ENCODE results near the gene DENND6A. TPM values are rescaled to one million over a fixed set of nuclear protein-coding genes. Genes with fewer than 3 reads are reported as not detected.

The DENND6A gene, protein sequence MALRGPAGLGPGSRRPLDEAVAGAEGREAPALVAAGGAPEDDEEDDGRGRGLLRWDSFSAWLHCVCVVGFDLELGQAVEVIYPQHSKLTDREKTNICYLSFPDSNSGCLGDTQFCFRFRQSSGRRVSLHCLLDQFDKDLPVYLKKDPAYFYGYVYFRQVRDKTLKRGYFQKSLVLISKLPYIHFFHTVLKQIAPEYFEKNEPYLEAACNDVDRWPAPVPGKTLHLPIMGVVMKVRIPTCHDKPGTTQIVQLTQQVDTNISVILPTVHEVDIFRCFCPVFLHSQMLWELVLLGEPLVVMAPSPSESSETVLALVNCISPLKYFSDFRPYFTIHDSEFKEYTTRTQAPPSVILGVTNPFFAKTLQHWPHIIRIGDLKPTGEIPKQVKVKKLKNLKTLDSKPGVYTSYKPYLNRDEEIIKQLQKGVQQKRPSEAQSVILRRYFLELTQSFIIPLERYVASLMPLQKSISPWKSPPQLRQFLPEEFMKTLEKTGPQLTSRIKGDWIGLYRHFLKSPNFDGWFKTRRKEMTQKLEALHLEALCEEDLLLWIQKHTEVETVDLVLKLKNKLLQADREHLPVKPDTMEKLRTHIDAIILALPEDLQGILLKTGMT
- 10 to 100 TPM; 18.7 to 20.6 TPM for total RNA-seq
- polyA plus RNA-seq (ENCODE audit: insufficient read depth, low read depth, low replicate concordance), result 16.0 TPM
- long read RNA-seq, donor 1, full-length matches to known transcripts, result 1 of 1 reads
- long read RNA-seq, donor 1, partial matches to known transcripts, result 0 of 1 reads
- long read RNA-seq, donor 1, other reads (novel, unspliced or antisense), result 0 of 1 reads
- long read RNA-seq, donor 2, result 0 reads

DNA sequence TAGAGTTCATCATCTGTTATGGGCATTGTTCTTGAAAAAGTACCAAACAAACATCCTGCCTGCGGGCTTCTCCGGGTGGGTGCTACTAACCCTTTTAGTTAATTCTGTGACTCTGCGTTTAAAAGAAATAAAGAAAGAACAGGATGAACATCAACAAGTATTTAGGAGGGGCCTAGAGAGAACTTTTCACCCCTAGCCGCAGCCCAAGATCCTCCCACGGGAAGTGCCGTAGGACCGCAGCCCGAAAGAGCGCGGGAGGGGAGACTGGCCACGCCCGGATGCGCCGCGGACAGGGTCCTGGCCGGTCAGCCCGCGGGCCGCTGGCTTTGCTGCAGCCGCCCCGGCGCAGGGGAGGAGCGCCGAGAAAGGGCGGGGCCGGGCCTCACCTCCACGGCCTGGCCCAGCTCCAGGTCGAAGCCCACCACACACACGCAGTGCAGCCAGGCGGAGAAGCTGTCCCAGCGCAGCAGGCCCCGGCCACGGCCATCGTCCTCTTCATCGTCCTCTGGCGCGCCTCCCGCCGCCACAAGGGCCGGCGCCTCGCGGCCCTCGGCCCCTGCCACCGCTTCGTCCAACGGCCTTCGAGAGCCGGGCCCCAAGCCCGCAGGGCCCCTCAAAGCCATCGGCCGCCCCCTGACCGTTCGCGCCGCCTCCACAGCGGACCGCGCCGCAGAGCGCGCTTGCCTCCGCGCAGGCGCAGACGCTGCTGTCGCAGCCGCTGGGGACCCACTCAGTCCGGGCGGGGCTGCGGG is at the start of gene DENND6A:
Gene DENND6A (minus strand): TSS at position 682 of the 752 bp plus-strand sequence. CDS start 59 bp downstream, at position 623.
- no peaks in the 10 kb centered on the region for H3K9me3 ChIP-seq
- WGBS, 2 donors, result 0% methylated on average over 18 to 28 of the region's 71 CpGs
- no peaks in the 10 kb centered on the region for H3K36me3 ChIP-seq (ENCODE audit: low read depth, missing control alignments)
- peak within 1 kb of the TSS; percentile 89 to 91 for H3K4me3 ChIP-seq
- TF ChIP-seq POLR2A (IDR thresholded peaks at IDR 0.05), result peak; percentile 70
- TF ChIP-seq, protein P1, sequence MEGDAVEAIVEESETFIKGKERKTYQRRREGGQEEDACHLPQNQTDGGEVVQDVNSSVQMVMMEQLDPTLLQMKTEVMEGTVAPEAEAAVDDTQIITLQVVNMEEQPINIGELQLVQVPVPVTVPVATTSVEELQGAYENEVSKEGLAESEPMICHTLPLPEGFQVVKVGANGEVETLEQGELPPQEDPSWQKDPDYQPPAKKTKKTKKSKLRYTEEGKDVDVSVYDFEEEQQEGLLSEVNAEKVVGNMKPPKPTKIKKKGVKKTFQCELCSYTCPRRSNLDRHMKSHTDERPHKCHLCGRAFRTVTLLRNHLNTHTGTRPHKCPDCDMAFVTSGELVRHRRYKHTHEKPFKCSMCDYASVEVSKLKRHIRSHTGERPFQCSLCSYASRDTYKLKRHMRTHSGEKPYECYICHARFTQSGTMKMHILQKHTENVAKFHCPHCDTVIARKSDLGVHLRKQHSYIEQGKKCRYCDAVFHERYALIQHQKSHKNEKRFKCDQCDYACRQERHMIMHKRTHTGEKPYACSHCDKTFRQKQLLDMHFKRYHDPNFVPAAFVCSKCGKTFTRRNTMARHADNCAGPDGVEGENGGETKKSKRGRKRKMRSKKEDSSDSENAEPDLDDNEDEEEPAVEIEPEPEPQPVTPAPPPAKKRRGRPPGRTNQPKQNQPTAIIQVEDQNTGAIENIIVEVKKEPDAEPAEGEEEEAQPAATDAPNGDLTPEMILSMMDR (IDR thresholded peaks at IDR 0.05), result no peak
- peak within 1 kb of the TSS; percentile 95 to 98 for H3K27ac ChIP-seq
- peaks cover 11% of the 10 kb centered on the region for H3K4me1 ChIP-seq
- intact Hi-C loops (cut with DNase I; ENCODE audit: low total_unique reads), result loop anchor here (10.0 kb wide), 1 partner anchor 62 kb away; the partner anchor contains the start of gene SLMAP
- DNase-seq, result peak; percentile 95
- H3K27me3 ChIP-seq, result no peaks in the 10 kb centered on the region

DNA sequence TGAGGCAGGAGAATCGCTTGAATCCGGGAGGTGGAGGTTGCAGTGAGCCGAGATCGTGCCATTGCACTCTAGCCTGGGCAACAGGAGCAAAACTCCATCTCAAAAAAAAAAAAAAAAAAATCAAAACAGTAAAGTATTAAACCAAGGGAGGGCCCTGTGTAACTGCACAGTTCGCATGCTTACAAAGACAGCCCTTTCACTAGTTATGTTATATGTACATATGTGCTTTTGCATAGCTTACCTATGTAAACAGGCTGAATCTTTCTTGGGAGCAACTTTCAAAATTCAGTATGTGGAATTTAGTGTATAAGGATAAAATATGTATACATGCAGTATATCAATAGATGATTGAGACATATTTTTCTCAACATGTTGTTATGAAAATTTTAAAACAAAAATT is 47.1 kb upstream of the DENND6A start:
- H3K9me3 ChIP-seq, result no peaks in the 10 kb centered on the region
- H3K4me1 ChIP-seq, result no peaks in the 10 kb centered on the region
- DNase-seq, result no peak
- no peak overlapping the region for H3K4me3 ChIP-seq
- no peak overlapping the region for H3K27ac ChIP-seq
- H3K36me3 ChIP-seq (ENCODE audit: low read depth, missing control alignments), result no peaks in the 10 kb centered on the region
- TF ChIP-seq, protein P1 (IDR thresholded peaks at IDR 0.05), result no peak
- 94 to 97% methylated on average over 5 of the region's 5 CpGs for WGBS, 2 donors
- intact Hi-C loops (cut with DNase I; ENCODE audit: low total_unique reads), result no loop called here
- no peaks in the 10 kb centered on the region for H3K27me3 ChIP-seq

DNA sequence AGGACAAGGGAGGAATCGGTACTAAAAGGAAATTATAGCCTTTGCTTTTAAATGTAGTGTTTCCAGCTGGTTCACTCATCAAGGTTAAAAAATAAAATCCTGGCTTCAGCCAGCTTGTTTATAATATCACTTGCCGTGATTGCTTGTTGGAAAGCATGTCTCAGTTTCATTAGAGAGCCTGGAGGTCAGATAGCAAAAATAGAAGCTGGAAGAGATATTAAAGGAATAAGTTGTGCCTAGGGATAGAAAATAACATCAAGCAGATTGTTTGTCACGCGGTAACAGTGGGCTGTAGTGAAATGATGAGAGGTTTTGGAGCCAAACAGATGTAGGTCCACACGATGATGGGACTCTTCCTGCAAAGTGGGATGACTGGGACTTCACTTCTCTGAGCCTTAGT is 45.5 kb upstream of the DENND6A start:
- no peaks in the 10 kb centered on the region for H3K9me3 ChIP-seq
- no peaks in the 10 kb centered on the region for H3K4me1 ChIP-seq
- intact Hi-C loops (cut with DNase I; ENCODE audit: low total_unique reads), result no loop called here
- DNase-seq, result no peak
- no peak overlapping the region for H3K27ac ChIP-seq
- TF ChIP-seq POLR2A (IDR thresholded peaks at IDR 0.05), result no peak
- TF ChIP-seq, protein P1 (IDR thresholded peaks at IDR 0.05), result no peak
- no peaks in the 10 kb centered on the region for H3K36me3 ChIP-seq (ENCODE audit: low read depth, missing control alignments)
- no peaks in the 10 kb centered on the region for H3K27me3 ChIP-seq
- no peak overlapping the region for H3K4me3 ChIP-seq
- WGBS, 2 donors, result 28 to 51% methylated on average over 5 of the region's 5 CpGs

DNA sequence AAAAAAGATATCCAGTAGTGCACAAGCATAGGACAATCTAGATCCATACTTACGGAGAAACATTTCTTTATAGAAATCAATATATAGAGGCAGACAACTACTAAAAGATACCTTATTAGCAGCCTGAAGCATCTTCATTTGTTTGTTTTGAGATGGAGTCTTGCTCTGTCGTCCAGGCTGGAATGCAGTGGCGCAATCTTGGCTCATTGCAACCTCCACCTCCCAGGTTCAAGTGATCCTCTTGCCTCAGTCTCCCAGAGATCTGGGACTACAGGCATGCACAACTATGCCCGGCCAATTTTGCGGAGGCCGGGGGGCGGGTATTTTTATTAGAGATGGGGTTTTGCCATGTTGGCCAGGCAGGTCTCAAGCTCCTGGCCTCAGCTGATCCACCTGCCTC is 45.0 kb upstream of the DENND6A start:
- DNase-seq, result no peak
- Histone ChIP-seq H3K27ac (no peak overlapping the region), H3K4me3 (no peak overlapping the region), H3K27me3 (no peaks in the 10 kb centered on the region), H3K36me3 (ENCODE audit: low read depth, missing control alignments) (no peaks in the 10 kb centered on the region), H3K4me1 (no peaks in the 10 kb centered on the region), H3K9me3 (no peaks in the 10 kb centered on the region)
- TF ChIP-seq POLR2A (IDR thresholded peaks at IDR 0.05), result no peak
- TF ChIP-seq, protein P1 (IDR thresholded peaks at IDR 0.05), result no peak
- intact Hi-C loops (cut with DNase I; ENCODE audit: low total_unique reads), result no loop called here
- WGBS, 2 donors, result 80 to 83% methylated on average over 7 of the region's 7 CpGs

Data from testis (tissue), 5 donors.